GM12878 (cell line): ENCODE results near the gene CNTN2. TPM values are rescaled to one million over a fixed set of nuclear protein-coding genes. Genes with fewer than 3 reads are reported as not detected.

Experiments
- ATAC-seq: fragments of 200-7000 bp; cut with Tn5 transposase; 3 replicates; pipeline ENCODE4 v1.9.1; 2020; ENCODE audit warnings: mild to moderate bottlenecking, moderate library complexity
- BruUV-seq: library from RNA; stranded (reverse); fragments of 400-500 nt; replicated peaks from 2 replicates; lab custom pipeline; 2021; lab: Mats Ljungman, UMichigan
- CTCF ChIA-PET: fragments of 300-600 bp; sonication (Branson Sonifier 250); formaldehyde crosslinking; extraction: SDS; loops from one replicate; lab custom pipeline; 2021; ENCODE audit warnings: inconsistent platforms; lab: Yijun Ruan, JAX
- POLR2A ChIA-PET: fragments of 350-600 bp; formaldehyde crosslinking; extraction: SDS; loops from one replicate; lab custom pipeline; 2021; ENCODE audit warnings: inconsistent platforms; lab: Charles Lee
- RAD21 ChIA-PET: fragments of 300-600 bp; sonication (Branson Sonifier 250); formaldehyde crosslinking; loops from one replicate; lab custom pipeline; 2023; ENCODE audit warnings: antibody characterized with exemption; ENCODE audit not compliant: unreplicated experiment; lab: Charles Lee
- SMC1A ChIA-PET: fragments of 300-600 bp; sonication (Branson Sonifier 250); formaldehyde crosslinking; loops from one replicate; lab custom pipeline; 2023; ENCODE audit not compliant: unreplicated experiment, uncharacterized antibody; lab: Charles Lee
- DNase-seq: peaks from one replicate; pipeline ENCODE4 v3.0.0-alpha.2; 2011; ENCODE audit warnings: low read depth, low spot score
- FAIRE-seq: peaks from 3 replicates; lab custom pipeline; 2011; peaks lifted over from hg19 to GRCh38; lab: Jason Lieb, UNC
- H2AFZ ChIP-seq: 2 replicates; pipeline ENCODE4 v1.6.0; 2011; ENCODE audit warnings: low read depth, low read length, control low read depth; ENCODE audit not compliant: control insufficient read depth
- H3K27ac ChIP-seq: 2 replicates; pipeline ENCODE4 v1.5.1; 2011; ENCODE audit warnings: control low read depth; ENCODE audit not compliant: control insufficient read depth, insufficient read depth
- H3K27me3 ChIP-seq, 2 experiments: replicated peaks in 1 of 2; 2 replicates each; pipeline versions ENCODE4 v1.6.0 to v1.6.1; 2011; ENCODE audit warnings: low read length in 1 of 2; ENCODE audit not compliant: control insufficient read depth in 2 of 2, insufficient read depth in 2 of 2
- H3K36me3 ChIP-seq, 2 experiments: 2 replicates each; pipeline ENCODE4 v1.5.1; 2011; ENCODE audit warnings: low read length in 1 of 2; ENCODE audit not compliant: control insufficient read depth in 2 of 2, insufficient read depth in 2 of 2
- H3K4me1 ChIP-seq: 2 replicates; pipeline ENCODE4 v1.6.1; 2011; ENCODE audit warnings: mild to moderate bottlenecking, low read length, moderate library complexity, mixed read lengths; ENCODE audit not compliant: control insufficient read depth, insufficient read depth
- H3K4me2 ChIP-seq: 2 replicates; pipeline ENCODE4 v1.6.0; 2011; ENCODE audit warnings: control low read depth; ENCODE audit not compliant: control insufficient read depth, insufficient read depth
- H3K4me3 ChIP-seq: fragments of 200-600 bp; sonication (generic); 2 replicates; pipeline ENCODE4 v1.5.1; 2016
- H3K79me2 ChIP-seq: 2 replicates; pipeline ENCODE4 v1.6.0; 2011; ENCODE audit warnings: low read length; ENCODE audit not compliant: control insufficient read depth, insufficient read depth
- H3K9ac ChIP-seq: 2 replicates; pipeline ENCODE4 v1.8.0; 2011; ENCODE audit warnings: low read length, control low read depth, mixed read lengths; ENCODE audit not compliant: control insufficient read depth, insufficient read depth
- H3K9me3 ChIP-seq: replicated peaks from 3 replicates; pipeline ENCODE4 v1.5.1; 2011; ENCODE audit warnings: mild to moderate bottlenecking, low read length; ENCODE audit not compliant: control insufficient read depth, insufficient read depth
- H4K20me1 ChIP-seq: 2 replicates; pipeline ENCODE4 v1.6.0; 2011; ENCODE audit not compliant: control insufficient read depth, insufficient read depth
- ETV6 ChIP-seq, 2 experiments: fragments of 450-650 bp in 1 of 2; IDR thresholded peaks in 1 of 2; conservative IDR thresholded peaks in 1 of 2; 2 replicates each; pipeline ENCODE4 v1.6.1; 2014; ENCODE audit warnings: antibody characterized with exemption in 1 of 2, borderline replicate concordance in 1 of 2, low read depth in 1 of 2, mild to moderate bottlenecking in 1 of 2, moderate library complexity in 1 of 2
- LARP7 ChIP-seq: fragments of 450-650 bp; IDR thresholded peaks from 2 replicates; pipeline ENCODE4 v1.6.1; 2017; ENCODE audit warnings: mild to moderate bottlenecking
- SREBF2 ChIP-seq: IDR thresholded peaks from 2 replicates; pipeline ENCODE4 v1.6.1; 2012; ENCODE audit warnings: mild to moderate bottlenecking, low read length
- WGBS: methylation state at CpG from one replicate; pipeline ENCODE4 v1.1.6; 2016; ENCODE audit warnings: low lambda C conversion rate; ENCODE audit not compliant: insufficient replicate concordance, insufficient coverage; ENCODE audit errors: missing lambda C conversion rate; 5-methylcytosine and 5-hydroxymethylcytosine counted together
- in situ Hi-C: fragments of 300-500 bp; cut with MboI; formaldehyde crosslinking; loops from 9 replicates; pipeline ENCODE4 v1.14.3; 2018; ENCODE audit warnings: mixed read lengths
- intact Hi-C: fragments of 100-400 bp; cut with micrococcal nuclease; formaldehyde crosslinking; loops from one replicate; pipeline ENCODE4 v1.14.2; 2022; ENCODE audit not compliant: unreplicated experiment
- polyA plus RNA-seq, 11 experiments: library from polyadenylated mRNA; depleted of rRNA in 4 of 11; unstranded in 6 of 11; stranded (reverse) in 5 of 11; fragments of >200 nt; fragmentation: Nextera tagmentation in 4 of 11; fragmentation: Illumina TruSeq in 1 of 11; extraction: Ambion mirVana in 4 of 11; extraction: Trizol in 1 of 11; gene quantifications; 1 replicate in 1 of 11; 2 replicates in 10 of 11; pipeline versions ENCODE4 v1.2.1 to v1.2.3, GENCODE V29; 2011 to 2016; ENCODE audit warnings: inconsistent platforms in 2 of 11, missing spikeins in 2 of 11, low read depth in 1 of 11
- total RNA-seq, 4 experiments: library from RNA; depleted of rRNA in 3 of 4; stranded (reverse); fragments of >200 nt in 3 of 4; fragmentation: Illumina TruSeq in 1 of 4; extraction: Trizol in 1 of 4; gene quantifications; 2 replicates each; pipeline versions ENCODE4 v1.2.1 to v1.2.3, GENCODE V29; 2013 to 2021
- TF ChIP-seq, protein P1 (sequence below): fragments of 450-650 bp; IDR thresholded peaks from 2 replicates; pipeline ENCODE4 v1.6.1; 2017; ENCODE audit warnings: mild to moderate bottlenecking, low read depth, inconsistent platforms; ENCODE audit not compliant: poor library complexity, severe bottlenecking

Gene CNTN2
- total and polyA plus RNA-seq, 10 of the 15 experiments (the other 5 are each of a cell fraction or from before 2014, with no cell fraction given): 0.03 TPM; not detected in 9

DNA sequence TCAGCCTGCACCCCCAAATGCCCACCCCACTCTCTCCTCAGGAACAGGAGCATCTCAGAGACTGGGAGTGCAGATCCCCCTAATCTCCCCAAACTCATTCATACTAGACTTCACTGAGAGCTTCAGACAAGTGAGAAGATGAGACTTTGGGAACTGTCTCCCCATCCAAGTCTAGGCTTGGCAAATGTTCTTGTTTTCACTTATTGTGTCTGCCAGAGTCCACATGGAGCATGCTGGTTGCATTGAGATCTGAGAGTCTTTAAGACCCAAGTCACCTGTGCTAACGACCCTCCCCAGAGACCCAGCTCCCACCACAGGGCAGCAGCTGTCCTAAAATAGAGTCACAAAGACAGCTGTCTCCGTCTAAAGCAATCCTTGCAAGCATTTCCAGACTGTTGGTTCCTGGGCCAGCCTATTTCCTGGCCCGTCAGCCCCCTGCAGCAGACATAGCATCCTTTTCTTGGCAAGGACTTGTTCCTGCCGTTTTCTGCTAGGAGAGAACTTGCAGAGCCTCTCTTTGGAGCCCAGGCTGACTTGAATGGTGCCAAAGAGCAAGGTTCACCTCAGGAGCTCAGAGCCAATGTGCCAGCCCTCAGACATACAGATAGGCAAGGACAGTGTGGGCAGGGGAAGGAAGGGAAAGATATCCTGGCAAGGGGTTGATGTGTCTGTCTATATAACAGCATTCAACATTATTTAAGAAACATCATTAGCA lies 1.9 kb upstream of the CNTN2 start:
- no peak overlapping the region for H3K4me3 ChIP-seq
- TF ChIP-seq SREBF2: no peak
- no peak for TF ChIP-seq LARP7
- TF ChIP-seq ETV6 (conservative IDR thresholded peaks at IDR 0.05 in 1 of 2, IDR thresholded peaks at IDR 0.05 in 1 of 2; ENCODE audit: borderline replicate concordance in 1 of 2, low read depth in 1 of 2): no peak
- TF ChIP-seq, protein P1, sequence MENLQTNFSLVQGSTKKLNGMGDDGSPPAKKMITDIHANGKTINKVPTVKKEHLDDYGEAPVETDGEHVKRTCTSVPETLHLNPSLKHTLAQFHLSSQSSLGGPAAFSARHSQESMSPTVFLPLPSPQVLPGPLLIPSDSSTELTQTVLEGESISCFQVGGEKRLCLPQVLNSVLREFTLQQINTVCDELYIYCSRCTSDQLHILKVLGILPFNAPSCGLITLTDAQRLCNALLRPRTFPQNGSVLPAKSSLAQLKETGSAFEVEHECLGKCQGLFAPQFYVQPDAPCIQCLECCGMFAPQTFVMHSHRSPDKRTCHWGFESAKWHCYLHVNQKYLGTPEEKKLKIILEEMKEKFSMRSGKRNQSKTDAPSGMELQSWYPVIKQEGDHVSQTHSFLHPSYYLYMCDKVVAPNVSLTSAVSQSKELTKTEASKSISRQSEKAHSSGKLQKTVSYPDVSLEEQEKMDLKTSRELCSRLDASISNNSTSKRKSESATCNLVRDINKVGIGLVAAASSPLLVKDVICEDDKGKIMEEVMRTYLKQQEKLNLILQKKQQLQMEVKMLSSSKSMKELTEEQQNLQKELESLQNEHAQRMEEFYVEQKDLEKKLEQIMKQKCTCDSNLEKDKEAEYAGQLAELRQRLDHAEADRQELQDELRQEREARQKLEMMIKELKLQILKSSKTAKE: no peak
- no peak overlapping the region for H3K4me2 ChIP-seq
- H3K27me3 ChIP-seq: peaks cover 0 to 15% of the 10 kb centered on the region in 2 experiments
- H3K27ac ChIP-seq: no peak overlapping the region
- RAD21 ChIA-PET: no interaction called here
- BruUV-seq: no TSS peak
- no peaks in the 10 kb centered on the region for H3K36me3 ChIP-seq
- H3K4me1 ChIP-seq: no peaks in the 10 kb centered on the region
- FAIRE-seq (no peak), ATAC-seq (no peak), DNase-seq (no peak)
- SMC1A ChIA-PET: no interaction called here
- POLR2A ChIA-PET: no interaction called here
- H3K79me2 ChIP-seq: no peaks in the 10 kb centered on the region
- no peaks in the 10 kb centered on the region for H4K20me1 ChIP-seq
- in situ Hi-C loops (no loop called here), intact Hi-C loops (no loop called here)
- WGBS: 1% methylated on average over 4 of the region's 4 CpGs
- H3K9me3 ChIP-seq: no peaks in the 10 kb centered on the region
- H2AFZ ChIP-seq: no peak overlapping the region
- H3K9ac ChIP-seq: no peak overlapping the region
- CTCF ChIA-PET: interaction anchor here (0.8 to 2.6 kb wide), 3 partner anchors 20 to 215 kb away, joined by 3 to 12 read pairs (median 3); no protein-coding TSS in a partner anchor
